Amygdala (tissue), 56 donors: ENCODE results near the gene DDX56.

Source experiments
- DNase-seq, 56 donors: peaks; one replicate each; lab custom pipeline; 2025; lab: John Stamatoyannopoulos, UW

DDX56 gene, protein sequence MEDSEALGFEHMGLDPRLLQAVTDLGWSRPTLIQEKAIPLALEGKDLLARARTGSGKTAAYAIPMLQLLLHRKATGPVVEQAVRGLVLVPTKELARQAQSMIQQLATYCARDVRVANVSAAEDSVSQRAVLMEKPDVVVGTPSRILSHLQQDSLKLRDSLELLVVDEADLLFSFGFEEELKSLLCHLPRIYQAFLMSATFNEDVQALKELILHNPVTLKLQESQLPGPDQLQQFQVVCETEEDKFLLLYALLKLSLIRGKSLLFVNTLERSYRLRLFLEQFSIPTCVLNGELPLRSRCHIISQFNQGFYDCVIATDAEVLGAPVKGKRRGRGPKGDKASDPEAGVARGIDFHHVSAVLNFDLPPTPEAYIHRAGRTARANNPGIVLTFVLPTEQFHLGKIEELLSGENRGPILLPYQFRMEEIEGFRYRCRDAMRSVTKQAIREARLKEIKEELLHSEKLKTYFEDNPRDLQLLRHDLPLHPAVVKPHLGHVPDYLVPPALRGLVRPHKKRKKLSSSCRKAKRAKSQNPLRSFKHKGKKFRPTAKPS

DNA sequence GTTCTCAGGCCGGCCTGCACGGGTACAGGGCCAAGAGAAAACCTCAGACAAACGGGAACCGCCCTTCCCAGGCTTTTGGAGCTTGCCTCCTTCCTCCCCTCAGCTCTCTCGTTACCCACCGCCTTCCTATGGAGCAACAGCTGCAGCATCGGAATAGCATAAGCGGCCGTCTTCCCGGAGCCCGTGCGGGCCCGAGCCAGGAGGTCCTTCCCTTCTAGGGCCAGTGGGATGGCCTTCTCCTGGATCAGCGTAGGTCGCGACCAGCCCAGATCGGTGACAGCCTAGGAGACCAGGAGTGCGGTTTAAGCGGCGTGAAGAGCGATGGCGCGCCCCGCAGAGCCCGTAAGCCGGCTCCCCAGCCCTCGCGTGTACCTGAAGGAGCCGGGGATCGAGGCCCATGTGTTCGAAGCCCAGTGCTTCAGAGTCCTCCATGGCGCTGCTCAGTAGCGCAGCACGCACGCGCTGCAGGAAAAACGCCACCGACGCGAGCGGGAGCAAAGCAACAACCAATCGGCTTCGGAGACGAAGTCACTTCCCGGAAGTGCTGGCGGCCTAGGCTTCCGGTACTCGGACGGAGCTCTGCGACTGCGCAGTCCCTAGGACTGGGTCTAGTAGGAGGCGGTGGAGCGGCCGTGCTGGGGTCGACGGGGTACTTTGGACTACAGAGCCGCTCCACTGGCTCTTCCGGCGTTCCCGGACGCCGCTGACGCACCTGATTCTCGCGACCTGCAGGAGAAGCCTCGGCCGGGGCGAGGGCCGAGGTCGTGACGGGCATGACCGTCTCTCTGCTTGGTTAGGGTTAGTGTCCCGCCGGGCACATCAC, at the start of gene DDX56:
Gene DDX56, minus strand, starts transcription at position 445 of the 823 bp plus-strand sequence. Its CDS starts 13 bp downstream, at position 432.
- DNase-seq = peak; percentile 64 to 97 (median 91)

DNA sequence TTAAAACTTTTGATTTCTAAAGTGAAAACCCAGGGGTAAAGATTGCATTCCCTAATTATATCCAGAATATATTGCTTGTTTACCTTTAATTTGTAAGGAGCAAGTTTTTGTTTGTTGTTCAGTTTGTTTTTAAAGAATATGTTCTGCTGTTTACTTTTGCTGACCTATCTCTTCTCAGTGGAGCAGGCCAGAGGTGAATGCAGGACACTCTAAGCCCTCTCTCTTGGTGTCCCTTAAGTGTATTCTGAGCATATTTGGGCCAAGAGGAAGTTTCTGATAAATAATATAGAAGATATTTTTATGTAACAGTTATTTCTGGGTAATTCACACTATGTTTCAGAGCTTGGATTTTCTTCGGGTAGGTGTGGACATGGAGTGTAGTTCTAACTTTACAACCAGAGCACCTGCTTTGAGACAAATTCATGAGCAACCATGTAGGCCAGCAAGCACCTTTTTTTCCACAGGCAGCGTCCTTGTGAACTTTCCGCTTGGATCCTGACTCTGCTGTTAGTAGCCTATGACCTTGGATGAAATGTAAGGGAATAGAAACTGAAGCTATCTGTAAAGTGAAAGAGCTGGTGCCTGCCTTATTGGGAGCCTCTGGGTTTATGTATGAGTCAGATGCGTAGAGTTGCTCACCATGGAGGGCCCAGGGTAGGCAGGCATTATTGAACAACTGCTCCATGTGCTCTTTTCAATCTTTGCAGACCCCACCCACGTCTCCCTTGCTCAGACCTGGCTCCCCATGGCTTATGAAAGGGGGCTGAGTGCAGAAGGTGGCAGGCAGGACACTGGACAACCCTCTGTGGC, 48.8 kb upstream of the DDX56 start:
- no peak for DNase-seq

DNA sequence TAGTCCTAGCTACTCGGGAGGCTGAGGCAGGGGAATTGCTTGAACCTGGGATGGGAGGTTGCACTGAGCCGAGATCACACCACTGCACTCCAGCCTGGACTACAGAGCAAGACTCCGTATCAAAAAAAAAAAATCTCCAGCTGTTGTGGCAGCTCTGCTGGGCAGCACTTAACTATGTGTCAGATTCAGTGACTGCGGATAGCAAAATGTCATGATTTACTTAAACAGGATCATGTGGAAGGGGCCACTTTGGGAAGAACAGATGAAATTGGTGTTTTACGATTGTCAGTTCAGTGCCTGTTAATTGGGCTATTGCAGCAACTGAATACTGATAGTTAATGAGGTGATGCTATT, 48.0 kb upstream of the DDX56 start:
- DNase-seq = no peak

DNA sequence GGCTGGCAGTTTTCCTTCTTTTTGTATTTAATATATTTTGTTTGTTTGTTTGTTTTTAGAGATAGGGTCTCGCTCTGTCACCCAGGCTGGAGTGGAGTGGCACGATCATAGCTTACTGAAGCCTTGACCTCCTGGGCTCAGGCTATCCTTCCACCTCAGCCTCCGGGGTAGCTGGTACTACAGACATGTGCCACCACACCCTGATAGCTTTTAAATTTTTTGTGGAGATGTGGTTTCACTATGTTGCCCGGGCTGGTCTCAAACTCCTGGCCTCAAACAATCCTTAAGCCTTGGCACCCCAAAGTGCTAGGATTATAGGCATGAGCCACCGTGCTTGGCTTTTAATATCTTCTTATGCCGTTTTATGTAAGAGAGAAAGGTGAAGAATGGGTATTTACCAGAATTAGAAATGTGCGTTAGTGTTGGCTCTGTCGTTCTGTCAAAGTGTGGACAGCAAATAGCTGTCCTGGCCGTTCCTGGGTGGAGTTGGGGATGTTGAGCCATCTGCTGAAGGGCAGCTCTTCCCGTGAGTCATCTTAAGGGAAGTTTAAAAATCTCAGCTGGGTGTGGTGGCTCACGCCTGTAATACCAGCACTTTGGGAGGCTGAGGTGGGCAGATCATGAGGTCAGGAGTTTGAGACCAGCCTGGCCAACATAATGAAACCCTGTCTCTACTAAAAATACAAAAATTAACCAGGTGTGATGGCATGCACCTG, 47.5 kb upstream of the DDX56 start:
- DNase-seq = no peak

DNA sequence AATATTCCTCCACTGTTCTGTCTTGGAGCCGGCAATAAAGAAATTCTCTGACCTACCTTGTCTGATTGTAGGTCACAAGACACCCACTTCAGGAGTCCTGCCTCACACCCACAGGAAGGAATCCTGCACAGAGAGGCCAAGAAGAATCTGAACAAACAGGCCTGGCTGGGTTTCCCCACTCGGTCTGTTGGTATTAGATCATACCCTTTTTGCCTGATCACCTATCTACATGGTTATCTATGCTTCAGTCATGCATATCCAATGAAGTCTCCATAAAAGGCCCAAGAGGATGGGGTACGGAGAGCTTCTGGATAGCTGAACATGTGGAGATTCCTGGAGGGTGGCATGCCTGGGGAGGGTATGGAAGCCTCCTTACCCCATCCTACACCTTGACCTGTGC, 45.0 kb upstream of the DDX56 start:
- DNase-seq = no peak

DNA sequence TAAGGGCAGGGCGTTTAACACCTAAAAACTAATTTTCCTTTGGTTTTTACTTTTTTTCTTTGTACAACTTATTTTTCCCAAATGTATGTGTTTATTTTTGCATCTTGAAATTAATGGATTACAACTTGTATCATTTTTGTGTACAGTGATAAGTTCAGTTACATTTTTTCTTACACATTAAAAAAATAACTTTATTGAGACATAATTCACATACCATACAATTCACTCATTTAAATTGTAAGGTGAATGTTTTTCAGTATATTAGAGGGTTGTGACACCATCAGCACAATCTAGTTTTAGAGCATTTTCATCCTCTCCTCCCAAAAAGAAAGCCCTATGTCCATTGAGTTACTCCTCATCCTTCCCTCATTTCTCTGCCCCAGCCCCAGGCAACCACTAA, 44.3 kb upstream of the DDX56 start:
- DNase-seq = no peak

DNA sequence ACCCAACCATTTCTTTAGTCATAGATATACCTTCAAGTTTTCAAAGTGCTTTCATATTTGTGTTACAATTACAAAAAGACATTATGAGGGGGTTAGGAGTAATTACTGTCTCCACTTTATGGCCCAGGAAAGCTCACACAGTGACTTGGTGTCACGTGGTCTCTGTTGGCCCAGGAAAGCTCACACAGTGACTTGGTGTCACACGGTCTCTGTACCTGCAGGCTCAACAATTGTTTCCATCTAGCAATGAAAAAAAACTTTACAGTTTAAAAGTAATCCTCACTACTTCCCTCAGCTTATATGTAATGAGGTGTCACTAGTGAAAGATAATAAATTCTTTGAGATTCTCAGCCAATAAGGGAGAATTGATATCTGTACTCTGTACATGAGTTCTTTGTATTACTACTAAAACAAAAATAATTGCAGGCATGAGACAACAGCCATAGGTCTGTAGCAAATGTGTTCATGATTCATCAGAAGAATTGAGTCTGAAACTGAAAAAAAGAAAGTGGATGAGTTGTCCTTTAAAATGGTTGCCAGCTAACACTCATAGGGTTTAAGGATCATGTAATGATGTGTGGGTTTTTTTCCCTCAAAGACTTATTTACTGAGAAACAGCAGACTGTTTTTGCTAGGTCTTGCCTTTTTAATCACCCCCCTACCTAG, 43.6 kb upstream of the DDX56 start:
- no peak for DNase-seq

DNA sequence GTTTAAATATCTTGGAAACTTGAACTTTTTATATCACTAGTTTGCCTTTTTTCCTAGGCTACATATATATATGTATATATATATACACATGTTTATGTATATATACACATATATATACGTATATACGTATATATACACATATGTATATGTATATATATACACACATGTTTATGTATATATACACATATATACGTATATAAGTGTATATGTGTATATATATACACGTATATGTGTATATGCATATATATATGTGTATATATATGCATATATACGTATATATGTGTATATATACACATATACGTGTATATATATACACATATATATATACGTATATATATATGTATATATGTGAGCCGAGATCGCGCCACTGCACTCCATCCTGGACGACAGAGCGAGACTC, 42.8 kb upstream of the DDX56 start:
- no peak for DNase-seq

DNA sequence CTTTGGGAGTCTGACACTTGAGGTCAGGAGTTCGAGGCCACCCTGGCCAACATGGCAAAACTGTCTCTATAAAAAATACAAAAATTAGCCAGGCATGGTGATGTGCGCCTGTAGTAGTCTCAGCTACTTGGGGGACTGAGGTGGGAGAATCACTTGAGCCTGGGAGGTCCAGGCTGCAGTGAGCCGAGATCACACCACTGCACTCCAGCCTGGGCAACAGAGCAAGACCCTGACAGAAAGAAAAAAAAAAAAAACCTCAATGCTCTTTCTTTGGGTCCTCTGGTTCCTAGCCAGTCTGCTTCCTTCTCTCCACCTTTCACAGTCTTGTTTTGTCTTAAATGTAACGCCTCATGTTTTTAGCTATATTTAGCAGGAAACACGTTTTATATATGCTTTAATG, 42.1 kb upstream of the DDX56 start:
- DNase-seq = no peak

DNA sequence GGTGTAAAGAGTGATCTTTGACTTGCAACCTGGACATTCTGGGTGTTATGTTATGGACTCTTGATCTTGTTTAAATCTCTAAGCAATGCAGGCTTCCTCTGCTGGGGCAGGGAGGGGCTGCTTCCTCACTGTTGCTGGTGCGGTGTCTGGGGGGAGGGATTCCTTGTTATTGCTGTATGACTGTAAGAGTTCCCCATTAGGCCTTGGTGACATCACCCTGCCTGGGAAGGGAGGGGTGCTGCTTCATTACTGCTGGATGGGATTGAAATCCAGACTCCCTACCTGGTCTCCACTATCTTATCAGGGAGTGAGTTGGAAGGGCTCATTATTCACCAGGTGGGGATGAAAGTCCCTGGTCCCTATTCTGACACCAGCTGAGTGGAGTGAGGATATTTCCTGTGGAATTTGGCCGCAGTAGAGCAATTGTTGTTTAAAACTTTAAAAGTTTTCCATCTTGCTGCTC, 41.5 kb upstream of the DDX56 start:
- DNase-seq = no peak

DNA sequence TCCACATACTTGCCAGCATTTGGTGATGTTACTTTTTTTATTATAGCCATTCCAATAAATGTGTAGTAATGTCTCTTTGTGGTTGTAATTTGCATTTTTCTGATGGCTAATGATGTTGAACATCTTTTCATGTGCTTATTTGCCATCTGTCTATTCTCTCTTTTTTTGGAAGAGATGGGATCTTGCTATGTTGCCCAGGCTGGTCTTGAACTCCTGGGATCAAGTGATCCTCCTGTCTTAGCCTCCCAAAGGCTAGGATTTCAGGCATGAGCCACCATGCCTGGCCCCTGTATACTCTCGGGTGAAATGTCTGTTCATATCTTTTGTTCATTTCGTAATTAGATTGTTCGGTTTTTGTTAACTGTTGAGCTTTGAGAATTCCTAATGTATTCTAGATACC, 36.1 kb upstream of the DDX56 start:
- DNase-seq = no peak

DNA sequence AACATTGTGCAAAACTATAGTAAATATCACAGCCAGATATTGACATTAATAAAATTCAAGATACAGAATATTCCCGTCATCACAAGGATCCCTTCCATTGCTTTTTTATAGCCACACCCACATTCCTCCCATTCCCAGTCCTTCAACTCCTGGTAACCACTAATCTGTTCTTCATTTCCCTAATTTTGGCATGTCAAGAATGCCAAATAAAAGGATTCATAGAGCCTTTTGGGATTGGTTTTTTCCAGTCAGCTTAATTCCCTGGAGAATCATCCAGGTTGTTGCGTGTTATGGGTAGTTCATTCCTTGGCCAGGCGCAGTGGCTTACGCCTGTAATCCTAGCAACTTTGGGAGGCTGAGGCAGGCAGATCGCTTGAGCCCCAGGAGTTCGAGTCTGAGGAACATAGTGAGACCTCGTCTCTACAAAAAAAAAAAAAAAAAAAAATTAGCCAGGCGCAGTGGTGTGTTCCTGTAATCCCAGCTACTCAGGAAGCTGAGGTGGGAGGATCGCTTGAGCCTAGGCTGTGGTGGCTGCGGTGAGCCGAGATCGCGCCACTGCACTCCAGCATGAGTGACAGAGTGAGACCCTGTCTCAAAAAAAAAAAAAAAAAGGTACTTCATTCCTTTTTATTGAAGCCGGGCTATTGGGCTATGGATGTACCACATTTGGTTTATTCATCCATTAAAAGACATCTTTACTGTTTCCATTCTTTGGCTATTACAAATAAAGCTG, 35.4 kb upstream of the DDX56 start:
- DNase-seq = no peak

DNA sequence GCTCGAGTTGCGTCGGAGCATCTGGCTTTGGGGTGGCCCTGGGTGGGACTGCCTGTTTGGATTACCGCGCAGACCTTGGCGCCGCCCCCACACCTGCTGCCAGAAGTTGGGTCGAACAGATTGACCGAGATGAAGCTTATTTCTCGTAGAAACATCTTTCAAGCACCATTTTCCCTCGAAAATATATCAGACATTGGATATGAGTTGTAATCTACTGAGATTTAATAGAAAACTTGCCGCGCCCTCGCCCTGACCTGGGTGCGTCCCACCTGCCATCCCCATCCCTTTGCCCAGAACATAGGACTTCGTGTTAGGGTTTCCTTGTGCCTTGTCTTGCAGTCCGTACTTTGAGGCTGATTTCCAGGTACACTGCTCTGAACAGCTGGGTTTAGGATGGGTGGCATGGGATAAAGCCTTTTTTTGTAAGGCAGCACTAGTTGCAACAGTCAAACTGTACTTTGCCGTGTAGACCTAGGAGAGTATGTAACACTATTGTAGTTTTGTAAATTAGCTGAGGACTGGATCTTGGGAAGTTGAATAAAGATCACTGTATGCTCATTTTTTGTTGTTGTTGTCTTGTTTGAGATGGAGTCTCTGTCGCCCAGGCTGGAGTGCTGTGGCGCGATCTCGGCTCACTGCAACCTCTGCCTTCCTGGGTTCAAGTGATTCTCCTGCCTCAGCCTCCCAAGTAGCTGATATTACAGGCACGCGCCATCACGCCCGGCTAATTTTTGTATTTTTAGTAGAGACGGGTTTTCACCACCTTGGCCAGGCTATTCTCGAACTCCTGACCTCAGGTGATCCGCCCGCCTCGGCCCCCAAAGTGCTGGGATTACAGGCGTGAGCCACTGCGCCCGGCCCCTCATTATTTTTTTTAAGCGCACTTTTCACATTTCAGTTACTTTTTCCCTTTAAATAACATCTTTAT, 33.7 kb upstream of the DDX56 start:
- DNase-seq = no peak

DNA sequence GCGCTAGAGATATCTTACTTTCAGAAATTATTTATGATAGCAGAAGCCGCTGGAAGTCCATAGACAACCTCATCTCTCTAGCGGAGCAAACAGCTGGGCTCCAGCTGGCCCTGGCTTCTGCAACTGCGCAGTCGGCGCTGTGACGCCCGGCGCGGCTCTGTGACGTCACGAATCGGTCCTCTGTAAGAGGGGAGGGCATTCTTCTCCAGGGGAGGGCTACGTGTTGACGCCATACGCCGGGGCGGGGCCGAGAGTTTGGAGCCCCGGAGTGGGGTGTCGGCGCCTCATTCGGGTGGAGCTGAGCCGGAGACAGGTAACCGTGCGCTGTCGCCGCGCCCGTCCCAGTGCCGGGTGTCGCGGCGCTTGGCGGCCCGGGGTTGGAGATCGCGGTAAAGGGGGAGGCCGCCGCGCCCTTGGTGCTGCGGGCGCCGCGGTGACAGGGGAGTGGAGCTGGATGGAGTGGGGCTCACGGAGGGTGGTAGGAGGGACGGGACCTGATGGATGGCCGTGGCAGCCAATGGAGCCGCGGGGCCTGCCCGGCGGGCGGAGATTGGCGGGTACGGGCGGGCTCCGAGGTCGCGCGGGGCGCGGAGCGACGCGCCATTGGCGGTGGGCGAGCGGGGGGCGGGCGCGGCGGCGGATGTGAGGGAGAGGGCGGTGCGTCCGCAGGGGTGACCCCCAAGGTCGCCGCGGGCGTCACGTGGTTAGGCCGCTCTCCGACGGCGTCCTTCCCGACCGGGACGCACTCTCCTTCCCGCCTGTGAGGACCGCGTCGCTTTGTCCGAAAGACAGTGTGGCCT, 32.8 kb upstream of the DDX56 start, which contains the start of gene OGDH:
Gene OGDH, plus strand, starts transcription at position 287 of the 800 bp plus-strand sequence. CDS start 17,717 bp downstream, outside the sequence.
- peak; percentile 81 to 100 (median 98) for DNase-seq

DNA sequence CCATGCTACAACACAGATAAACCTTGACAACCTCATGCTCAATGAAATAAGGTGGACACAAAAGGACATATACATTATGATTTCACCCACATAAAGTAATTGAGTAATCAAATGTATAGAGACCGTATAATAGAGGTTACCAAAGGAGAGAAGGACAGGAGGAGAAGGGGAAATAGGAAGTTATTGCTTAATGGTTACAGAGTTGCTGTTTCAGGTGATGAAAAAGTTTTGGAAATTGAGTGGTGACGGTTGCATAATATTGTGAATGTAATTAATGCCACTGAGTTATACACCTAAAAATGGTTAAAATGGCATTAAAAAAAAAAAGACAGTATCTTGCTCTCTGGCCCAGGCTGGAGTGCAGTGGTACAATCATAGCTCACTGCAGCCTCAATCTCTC, 31.2 kb upstream of the DDX56 start:
- DNase-seq = no peak

DNA sequence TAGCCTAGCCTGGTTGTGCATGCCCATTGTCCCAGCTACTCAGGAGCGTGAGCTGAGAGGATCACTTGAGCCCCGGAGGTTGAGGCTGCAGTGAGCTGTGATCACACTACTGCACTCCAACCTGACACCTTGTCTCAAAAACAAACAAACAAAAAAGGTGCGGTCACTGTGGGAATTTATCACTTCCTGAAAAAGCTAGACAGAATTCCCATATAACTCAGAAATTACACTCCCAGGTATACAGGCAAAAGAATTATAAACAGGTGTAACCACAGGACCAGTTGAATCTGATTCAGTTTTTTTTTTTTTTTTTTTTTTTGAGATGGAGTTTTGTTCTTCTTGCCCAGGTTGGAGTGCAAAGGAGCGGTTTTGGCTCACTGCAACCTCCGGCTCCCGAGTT, 29.5 kb upstream of the DDX56 start:
- no peak for DNase-seq

DNA sequence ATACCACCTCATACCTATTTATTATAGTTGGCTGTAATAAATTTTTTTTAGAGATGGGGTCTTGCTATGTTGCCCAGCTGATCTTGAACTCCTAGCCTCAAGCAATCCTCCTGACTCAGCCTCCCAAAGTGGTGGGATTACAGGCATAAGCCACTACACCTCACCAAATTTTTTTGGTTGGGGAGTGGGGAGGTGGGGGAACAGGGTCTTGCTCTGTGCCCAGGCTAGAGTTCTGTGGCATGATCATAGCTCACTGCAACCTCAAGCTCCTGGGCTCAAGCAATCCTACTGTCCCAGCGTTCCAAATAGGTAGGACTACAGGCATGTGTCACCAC, 28.8 kb upstream of the DDX56 start:
- no peak for DNase-seq
